H4 (cell line): Measurements from ENCODE around the gene ARG2. TPM values are rescaled to one million over a fixed set of nuclear protein-coding genes. Genes with fewer than 3 reads are reported as not detected.

Source experiments
- DNase-seq: peaks from one replicate; pipeline ENCODE4 v3.0.0-alpha.2; 2015; ENCODE audit warnings: low spot score
- total RNA-seq: library from RNA; depleted of rRNA; stranded (reverse); fragments of >200 nt; shearing (Covaris generic); gene quantifications from 2 replicates; pipeline ENCODE4 v1.2.3, GENCODE V29; 2014; rRNA removed

Gene ARG2
- total RNA-seq: 26.3 and 29.2 TPM in 2 replicates

DNA sequence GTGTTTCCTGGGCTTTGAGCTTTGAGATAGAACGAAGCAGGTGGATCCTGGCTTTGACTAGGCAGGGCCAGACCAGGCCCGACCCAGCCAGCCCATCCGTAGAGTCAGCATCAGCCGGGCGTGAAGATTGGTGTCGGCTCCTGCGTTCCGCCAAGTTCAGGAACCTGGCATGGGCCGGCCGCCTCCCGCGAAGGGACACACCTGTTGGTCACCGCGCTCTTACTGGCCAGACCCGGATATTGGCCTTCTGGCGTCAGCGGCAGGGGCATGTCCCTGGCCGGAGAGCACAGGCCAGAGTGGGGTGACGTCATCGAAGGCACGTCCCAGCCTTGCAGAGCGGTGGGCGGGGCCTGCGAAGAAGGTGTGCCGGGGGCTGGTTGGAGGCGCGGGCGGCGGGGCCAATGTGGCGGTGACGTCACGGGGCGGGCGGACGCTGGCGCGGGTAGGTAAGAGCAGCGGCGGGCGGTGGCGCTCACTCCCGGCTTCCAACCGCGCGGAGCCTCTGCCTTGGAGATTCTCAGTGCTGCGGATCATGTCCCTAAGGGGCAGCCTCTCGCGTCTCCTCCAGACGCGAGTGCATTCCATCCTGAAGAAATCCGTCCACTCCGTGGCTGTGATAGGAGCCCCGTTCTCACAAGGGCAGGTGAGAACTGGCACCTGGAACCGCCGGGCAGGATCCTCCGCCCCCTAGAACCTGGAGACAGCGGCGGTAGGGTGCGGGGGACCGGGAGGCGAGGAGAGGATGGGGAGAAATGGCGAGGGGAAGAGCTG, at the start of gene ARG2:
ARG2 (plus strand) TSS at position 475 of the 771 bp plus-strand sequence; CDS start at position 533, 58 bp downstream.
- DNase-seq: peak; percentile 94

DNA sequence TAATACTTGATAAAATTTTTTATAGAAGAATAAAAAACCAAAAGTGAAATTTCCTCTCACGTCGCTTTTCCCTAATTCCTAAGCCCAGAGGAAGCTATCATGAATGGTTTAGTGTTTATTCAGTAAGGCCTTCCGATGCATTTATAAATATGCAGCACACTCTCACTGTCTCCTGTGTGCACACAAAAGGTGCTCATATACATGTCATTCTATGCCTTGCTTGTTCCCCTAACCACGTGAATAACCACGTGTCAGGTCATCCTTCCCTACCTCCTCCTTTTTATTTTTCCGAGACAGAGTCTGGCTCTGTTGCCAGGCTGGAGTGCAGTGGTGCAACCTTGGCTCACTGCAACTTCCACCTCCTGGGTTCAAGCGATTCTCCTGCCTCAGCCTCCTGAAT, 49.3 kb upstream of the ARG2 start:
- DNase-seq: no peak

DNA sequence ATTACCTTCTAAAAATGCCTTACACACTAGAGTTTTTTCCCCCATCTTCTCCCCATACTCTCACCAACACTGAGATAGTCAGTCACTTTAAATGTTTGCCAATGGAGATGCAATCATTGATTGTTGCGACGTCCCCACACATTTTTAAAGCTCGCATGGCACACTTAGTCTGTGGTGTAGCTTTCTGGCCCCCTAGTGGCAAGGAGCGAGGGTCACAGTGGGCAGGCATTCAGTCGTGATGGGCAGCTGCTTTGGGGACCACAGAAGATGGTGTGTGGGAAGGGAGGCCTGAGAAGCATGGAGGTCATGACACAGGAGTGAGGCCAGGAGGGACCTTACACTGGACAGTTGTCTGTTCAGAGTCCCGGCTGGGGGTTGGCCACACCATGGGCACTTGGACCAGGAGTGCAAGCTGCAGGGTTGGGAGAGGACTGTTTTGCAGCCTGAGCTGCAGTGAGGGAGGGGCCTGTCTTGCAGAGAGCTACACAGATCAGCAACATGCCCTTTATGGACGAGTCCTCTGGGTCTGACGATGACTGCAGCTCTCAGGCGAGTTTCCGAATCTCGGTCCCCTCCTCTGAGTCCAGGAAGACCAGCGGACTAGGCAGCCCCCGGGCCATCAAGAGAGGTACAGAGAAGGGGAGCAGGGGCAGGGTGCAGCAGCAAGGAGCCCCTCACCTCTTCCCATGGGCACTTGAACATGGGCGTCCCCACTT, 48.3 kb upstream of the ARG2 start:
- DNase-seq: peak; percentile 45

DNA sequence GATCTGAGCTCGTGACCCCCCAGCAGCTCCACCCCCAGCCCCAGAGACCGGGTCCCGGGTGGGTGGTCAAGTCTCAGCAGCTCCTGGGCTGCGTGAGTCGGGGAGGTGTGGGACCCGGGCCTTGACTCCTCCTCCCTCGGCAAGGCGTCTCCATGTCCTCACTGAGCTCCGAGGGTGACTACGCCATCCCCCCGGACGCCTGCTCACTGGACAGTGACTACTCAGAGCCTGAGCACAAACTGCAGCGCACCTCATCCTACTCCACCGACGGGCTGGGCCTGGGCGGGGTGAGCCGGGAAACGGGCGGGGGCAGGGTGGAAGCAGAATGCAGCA, 47.8 kb upstream of the ARG2 start:
- DNase-seq: no peak

DNA sequence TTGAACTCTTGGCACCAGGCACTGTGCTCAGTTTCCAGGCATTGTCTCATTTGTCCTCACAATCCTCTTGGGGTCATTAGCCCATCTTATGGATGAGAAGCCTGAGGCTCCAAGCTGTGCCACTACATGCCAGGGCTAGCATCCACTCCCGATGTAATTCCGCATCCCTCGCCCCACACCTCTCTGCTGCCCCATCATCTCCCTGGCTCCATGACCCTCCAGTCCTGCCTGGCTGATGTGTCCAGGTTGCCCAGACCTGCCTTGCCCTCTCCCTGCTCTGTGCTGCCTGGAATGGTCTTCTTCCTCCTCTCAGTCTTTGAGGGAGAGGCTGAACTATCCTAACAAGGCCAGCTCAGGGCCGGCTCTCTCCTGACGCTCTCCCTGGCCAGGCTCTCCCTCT, 47.1 kb upstream of the ARG2 start:
- DNase-seq: no peak

DNA sequence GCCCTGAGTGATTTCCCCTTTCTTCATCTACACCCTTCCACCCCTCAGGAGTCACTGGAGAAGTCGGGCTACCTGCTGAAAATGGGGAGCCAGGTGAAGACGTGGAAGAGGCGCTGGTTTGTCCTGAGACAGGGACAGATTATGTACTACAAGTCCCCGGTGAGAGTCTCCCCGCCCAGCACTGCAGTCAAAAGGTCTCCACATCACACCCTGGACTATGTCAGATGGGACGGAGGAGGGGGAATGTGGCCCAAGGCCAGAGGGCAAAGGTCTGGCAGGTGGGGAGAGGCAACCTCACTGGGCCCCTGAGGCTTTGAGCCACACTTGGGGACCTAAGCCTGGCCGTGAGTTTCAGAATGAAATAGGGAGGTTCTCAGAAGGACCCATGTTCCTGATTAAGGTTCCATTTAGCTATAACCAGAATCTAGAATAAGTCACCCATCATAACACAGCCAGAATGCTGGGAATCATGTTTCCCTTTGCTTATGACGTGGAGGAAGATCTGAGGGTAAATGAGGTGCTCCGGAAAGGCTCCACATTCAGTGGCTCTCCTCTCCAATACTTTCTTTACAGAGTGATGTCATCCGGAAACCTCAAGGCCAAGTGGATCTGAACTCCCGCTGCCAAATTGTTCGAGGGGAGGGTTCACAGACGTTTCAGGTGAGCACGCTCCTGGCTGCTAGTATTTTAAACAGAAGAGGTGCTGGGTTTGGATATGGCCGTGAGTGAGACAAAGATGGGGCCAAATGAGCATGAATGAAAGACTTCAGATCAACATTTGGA, 46.3 kb upstream of the ARG2 start:
- no peak for DNase-seq

DNA sequence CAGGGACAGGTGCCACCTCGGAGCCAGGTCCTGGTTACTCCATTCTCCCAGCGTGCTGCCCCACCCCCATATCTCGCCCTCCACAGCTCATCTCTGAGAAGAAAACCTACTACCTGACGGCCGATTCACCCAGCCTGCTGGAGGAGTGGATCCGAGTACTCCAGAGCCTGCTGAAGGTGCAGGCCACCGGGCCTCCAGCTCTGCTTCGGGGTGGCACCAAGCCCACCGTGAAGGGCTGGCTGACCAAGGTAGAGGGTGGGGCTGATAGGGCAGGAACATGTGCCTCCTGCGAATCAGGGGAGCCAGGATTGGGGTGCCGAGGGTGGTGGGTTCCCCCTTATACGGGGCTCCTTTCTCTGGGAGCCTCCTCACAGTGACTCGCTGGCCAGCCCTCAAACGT, 45.6 kb upstream of the ARG2 start:
- no peak for DNase-seq

DNA sequence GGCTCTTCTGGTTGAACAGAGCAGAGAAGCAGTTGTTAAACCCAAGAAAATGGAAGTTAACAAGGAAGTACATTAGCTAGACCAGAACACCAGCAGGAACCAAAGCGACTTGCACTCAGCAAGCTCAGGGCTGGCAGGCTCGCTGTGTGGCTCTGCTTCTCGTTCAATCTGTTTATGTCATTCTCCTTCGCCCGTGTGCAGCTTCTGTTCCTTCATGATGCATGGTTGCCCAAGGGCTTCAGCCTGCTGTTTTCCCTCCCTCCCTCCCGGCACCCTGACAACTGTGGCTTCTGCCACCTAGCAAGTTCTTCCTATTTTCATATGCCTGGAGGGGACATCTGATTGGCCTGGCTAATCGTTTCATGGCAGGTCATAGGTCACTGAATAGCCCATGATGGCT, 44.9 kb upstream of the ARG2 start:
- DNase-seq: no peak

DNA sequence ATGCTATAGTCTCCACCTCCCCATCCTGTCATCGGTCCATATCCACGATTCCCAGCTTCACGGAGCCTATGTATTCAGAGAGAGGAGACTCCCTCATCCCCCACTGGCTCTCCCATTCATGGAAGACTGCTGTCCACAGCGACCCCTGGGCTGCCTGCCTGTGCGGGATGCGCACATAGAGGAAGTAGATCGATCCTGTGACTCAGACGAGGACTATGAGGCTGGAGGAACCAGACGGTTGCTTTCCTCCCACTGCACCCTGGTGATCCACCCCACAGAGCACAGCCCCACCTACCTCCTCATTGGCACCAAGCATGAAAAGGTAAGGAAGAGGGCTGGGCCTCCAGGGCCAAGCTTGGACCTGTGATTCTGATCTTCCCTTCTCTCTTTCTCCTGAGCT, 44.0 kb upstream of the ARG2 start:
- no peak for DNase-seq

DNA sequence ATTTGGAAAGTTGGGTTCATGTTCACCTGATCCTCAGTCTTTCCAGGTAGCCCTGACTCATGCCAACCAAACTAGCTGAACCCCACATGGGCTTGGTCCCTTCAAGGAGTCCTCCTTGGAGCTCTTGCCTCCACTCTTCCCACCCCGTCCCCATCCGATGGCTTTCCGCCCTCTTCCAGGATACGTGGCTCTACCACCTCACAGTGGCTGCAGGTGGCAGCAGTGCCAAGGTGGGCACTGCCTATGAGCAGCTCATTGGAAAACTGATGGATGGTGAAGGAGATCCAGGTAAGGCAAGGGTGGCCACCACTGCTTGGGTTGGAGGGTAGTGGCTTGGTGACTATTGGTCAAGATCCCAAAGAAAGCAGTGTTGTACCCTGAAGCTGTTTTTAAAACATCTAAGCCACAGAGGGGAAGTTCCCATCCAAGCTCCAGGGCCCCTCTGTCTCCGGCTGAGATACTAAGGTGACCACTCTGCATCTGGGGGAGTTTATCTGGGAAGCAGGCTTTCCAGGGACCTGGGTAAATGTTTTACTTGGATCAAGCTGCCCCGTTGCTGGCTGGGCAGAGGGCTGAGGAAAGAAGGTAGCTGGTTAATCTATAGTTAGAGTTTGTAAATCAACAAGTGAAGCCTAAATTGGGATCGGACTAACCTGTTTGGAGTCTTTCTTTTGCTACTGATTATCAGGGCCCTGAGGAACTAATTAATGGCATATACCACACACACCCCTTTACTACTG, 43.3 kb upstream of the ARG2 start:
- no peak for DNase-seq

DNA sequence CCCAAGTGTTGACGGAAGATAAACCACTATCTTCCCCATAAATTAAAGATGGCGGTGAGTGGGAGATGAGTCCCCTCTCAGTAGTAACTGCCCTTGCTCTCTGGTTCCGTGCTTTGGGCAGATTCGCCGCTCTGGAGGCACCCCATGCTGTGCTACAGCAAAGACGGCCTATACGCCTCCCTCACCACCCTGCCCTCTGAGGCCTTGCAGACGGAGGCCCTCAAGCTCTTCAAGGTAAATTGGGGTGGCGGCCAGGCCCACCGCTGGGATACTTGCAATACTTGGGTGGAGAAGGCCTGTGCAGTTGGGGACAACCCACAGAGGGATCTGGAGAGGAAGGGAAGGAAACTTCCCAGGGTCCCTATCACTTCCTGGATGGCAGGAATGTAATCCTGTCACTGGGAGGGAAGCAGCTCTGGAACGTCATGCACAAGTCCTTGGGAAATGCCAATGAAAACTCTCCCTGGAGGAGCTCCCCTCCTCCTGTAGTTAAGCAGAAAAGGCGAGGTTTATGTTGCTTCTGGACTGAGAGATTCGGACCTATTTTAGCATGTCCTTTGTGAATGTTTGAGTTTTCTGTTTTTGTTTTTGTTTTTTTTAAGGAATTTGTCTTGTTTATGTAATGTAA, 42.4 kb upstream of the ARG2 start:
- DNase-seq: no peak

DNA sequence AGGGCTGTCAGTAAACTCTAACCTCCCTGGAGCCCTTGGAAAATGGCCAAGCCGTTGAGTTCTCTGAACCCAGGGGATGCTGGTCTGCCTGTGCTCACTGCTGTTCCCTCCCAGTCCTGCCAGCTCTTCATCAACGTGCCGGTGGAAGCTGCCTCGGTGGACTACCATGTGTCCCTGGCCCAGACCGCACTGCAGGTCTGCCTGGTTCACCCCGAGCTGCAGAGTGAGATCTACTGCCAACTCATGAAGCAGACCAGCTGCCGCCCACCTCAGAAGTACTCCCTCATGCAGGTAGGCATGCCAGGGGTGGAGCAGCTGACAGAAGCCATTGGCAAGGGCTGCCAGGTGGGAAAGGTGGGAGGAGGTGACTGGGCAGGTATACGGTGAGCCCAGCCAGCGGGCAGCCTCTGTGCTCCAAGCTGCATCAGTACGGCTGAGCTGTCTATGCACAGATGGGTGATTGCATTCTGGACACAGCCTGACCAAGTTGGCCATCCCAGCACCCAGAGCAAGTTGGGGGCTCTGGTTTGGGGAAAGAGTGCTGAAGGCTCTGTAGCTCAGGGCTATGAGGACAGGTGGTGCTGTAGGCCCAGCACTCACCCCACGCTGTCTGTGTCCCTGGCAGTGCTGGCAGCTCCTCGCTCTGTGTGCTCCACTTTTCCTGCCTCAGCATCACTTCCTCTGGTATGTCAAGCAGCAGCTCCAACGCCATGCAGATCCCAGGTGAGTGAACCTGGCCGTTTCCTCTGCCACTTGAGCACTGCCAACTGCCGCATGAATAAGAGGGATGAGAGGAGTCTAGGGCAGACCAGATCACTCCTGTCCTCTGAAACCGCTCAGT, 41.6 kb upstream of the ARG2 start:
- DNase-seq: no peak

DNA sequence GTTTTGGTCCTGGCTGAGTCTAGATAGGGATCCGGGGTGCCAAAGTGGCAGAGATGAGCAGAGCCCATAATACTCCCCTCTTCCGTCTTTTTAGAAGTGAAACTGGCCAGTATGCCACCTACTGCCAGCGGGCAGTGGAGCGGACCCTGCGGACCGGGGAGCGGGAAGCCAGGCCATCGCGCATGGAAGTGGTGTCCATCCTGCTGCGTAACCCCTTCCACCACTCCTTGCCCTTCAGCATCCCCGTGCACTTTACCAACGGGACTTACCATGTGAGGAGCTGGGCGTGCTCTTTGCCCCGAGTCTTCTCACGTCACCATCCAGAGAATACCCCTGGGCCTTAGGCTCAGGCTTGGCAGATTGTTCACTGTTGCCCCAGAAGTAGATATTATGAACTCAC, 40.7 kb upstream of the ARG2 start:
- no peak for DNase-seq

DNA sequence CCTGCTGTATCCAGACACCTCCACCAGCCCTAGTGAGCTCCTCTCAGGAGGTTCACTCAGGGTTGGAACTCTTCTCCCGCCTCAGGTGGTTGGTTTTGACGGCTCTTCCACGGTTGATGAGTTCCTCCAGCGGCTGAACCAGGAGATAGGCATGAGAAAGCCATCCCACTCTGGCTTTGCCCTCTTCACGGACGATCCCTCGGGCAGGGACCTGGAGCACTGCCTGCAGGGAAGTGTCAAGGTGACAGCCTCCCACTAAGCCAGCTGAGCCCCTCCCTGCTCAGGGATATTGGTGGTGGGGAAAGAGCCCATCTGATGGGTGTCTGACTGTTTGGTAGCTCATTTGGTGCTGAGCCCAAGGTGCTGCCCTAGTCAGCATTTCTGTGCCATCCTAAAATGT, 40.1 kb upstream of the ARG2 start:
- DNase-seq: no peak

DNA sequence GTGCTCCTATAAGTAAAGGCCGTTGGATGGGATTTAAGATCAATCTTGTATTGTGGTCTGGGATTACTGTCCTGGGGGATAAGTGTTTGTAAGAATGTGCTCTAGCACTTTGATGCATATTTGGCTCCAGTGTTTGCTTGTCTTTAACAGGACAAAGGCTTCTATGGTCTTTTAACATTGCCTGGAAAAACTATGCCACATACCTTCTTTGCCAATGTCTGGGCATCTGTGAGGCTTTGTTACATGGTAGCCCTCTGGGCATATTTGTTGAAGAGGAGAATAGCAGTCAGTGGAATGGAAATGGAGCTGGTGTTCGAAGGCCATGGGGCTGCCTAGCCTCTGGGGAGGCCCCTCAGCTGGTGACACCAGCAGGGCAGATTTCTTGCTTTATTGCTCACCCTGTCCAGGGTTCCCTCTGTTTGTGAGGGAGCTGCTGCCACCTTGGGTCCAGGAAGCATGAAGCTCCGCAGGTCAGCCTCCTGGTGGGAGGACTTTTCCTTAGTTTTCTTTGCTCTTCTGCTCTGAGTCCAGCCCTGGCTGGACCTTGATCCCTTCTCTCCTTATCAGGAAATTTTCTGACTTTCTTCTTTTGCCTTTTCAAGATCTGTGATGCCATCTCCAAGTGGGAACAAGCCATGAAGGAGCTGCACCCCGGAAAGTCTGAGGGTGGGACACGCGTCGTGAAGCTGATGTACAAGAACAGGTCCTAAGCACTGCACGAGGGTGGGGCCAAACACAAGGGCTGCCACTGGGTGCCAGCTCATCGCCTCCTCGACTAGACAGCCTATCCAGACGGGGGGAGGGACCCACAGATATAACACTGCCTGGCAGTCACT, 39.2 kb upstream of the ARG2 start:
- DNase-seq: no peak

DNA sequence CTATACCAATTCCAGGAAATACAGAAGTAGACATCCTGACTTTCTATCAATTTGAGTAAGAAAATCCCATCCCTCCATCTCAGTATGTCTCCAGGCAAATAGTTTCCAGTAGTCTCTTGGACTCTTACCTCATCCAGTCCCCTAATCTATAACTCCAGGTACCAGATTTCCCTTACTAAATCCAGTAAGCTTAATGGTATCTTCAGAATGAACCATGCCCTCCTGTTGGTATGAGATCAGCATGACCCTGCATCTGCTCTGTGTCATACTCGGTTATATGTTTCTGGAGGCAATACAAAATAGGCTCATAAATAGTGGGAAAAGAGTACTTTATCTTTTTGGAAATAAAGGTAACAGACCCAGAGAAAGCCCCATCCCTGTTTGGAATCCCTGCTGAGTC, 38.1 kb upstream of the ARG2 start:
- no peak for DNase-seq

DNA sequence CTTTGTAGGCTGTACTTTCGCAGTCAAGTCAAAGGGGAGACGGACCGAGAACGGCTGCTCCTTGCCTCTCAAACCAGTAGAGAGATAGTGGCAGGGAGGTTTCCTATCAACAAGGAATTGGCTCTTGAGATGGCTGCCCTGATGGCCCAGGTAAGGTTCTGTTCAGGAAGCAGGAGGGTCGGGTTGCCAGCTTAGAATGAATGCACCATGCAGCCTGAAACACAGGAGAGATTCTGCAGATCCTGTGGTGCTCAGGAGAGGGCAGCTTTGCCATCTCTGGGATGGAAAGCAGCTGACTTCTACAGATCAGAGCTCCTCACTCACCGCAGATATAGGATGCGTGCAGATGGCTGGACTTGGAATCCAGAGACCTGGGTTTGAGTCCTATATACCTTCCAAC, 37.7 kb upstream of the ARG2 start:
- DNase-seq: no peak

DNA sequence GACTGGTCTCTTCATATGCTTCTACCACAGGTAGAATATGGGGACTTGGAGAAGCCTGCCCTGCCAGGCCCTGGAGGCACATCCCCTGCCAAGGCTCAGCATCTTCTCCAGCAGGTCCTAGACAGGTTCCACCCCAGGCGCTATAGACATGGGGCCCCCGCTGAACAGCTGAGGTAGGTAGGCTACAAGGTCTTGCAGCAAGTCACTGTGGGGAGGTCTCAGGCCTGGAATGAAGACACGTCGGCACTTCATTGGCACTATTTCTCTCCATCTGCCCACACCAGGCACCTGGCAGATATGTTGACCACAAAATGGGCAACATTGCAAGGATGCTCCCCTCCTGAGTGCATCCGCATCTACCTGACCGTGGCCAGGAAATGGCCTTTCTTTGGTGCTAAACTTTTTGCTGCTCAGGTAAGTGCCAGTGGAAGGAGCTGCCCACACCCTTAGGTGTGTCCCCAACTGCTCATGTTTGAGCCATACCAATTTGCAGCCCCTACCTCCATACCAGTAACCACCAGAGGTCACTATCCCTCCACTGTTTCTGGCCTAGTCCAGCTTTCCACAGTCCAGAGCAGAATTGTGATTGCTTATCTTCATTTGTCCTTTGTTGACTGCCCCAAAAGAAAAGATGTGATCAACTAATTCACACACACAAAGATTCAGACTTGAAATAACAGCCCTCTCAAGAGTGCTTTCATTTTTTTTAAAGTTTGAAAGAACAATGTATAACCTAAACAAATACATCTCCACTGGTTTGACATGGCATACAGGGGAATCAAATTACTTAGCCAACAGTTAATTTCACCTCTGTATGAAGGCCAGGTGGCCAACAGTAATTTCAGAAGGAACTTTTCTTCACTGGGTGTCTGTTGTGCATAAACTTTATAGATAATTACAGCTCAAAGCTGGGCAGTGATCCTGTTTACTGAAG, 35.7 kb upstream of the ARG2 start:
- peak; percentile 39 for DNase-seq

DNA sequence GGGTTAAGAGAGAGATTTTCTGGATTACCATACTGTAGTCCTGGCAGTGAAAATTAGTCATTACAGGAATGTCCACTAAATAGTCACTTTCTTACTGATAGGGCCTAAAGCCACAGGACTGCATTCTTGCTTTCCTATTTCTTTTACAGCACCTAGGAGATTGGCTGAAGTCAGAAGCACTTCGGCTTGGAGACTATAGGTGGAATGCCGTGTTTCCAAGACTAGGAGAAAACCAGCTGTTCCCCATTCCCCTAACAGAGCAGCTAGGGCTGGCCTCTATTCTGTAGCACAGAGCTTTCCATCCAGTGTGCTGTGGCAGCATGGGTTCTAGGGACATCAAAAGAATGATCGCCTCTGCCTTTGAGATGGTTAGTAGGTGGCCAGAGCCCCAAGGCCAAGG, 34.7 kb upstream of the ARG2 start:
- DNase-seq: no peak
